Stimulated activated CD8-positive, alpha-beta memory T cell treated with anti-CD3 and anti-CD28 coated beads, Interleukin-7, amount 100 ng/mL, for 1 hour (primary cell): ENCODE results near the gene UBQLN4.
"Not testable (repeated sequence)": the region's sequence is repeated elsewhere in the genome, so short reads cannot be mapped to it uniquely, and the experiment has no call there.

ENCODE experiments used
- DNase-seq, 2 donors: peaks; one replicate each; pipeline ENCODE4 v3.0.0-alpha.2; 2020; ENCODE audit warnings: low read depth in 2 of 2

UBQLN4 gene

GRCh38 chr1:156081180-156081916, 27.8 kb upstream of the UBQLN4 start:
- no peak for DNase-seq

GRCh38 chr1:156080863-156081179, 27.2 kb upstream of the UBQLN4 start:
- DNase-seq = no peak

- no peak for DNase-seq
Observed at GRCh38 chr1:156080241-156080862, 26.8 kb upstream of the UBQLN4 start.

GRCh38 chr1:156079762-156080161, 26.2 kb upstream of the UBQLN4 start:
- DNase-seq = no peak

- DNase-seq = no peak
Observed at GRCh38 chr1:156078728-156079127, 25.1 kb upstream of the UBQLN4 start.

- no peak for DNase-seq
Observed at GRCh38 chr1:156077430-156077760, 23.8 kb upstream of the UBQLN4 start.

- DNase-seq = no peak
Observed at GRCh38 chr1:156076609-156077429, 23.2 kb upstream of the UBQLN4 start.

- DNase-seq = no peak
Observed at GRCh38 chr1:156075775-156076204, 22.2 kb upstream of the UBQLN4 start.

GRCh38 chr1:156075162-156075561, 21.6 kb upstream of the UBQLN4 start:
- no peak for DNase-seq

GRCh38 chr1:156074661-156075060, 21.1 kb upstream of the UBQLN4 start:
- no peak for DNase-seq

- DNase-seq = no peak
Observed at GRCh38 chr1:156073740-156074139, 20.1 kb upstream of the UBQLN4 start.

- no peak for DNase-seq
Observed at GRCh38 chr1:156073110-156073687, 19.6 kb upstream of the UBQLN4 start.

GRCh38 chr1:156072251-156072650, 18.7 kb upstream of the UBQLN4 start:
- DNase-seq = no peak

- DNase-seq = not testable (repeated sequence)
Observed at GRCh38 chr1:156071332-156071816, 17.8 kb upstream of the UBQLN4 start.

GRCh38 chr1:156070548-156070947, 16.9 kb upstream of the UBQLN4 start:
- no peak for DNase-seq

GRCh38 chr1:156069490-156070455, 16.2 kb upstream of the UBQLN4 start:
- DNase-seq = no peak

GRCh38 chr1:156067262-156067661, 13.7 kb upstream of the UBQLN4 start:
- no peak for DNase-seq

GRCh38 chr1:156065871-156066270, 12.3 kb upstream of the UBQLN4 start:
- DNase-seq = no peak

- DNase-seq = no peak
Observed at GRCh38 chr1:156065212-156065611, 11.6 kb upstream of the UBQLN4 start.

GRCh38 chr1:156064615-156065014, 11.0 kb upstream of the UBQLN4 start:
- DNase-seq = no peak

- DNase-seq = no peak
Observed at GRCh38 chr1:156063997-156064285, 10.3 kb upstream of the UBQLN4 start.
